Lower lobe of right lung (tissue), 2 donors: ENCODE data around the gene DES. TPM values are rescaled to one million over a fixed set of nuclear protein-coding genes. Genes with fewer than 3 reads are reported as not detected.
"Not testable (repeated sequence)": the region's sequence is repeated elsewhere in the genome, so short reads cannot be mapped to it uniquely, and the experiment has no call there.

Experiments used
- ATAC-seq, 2 donors: fragments of 200-7000 bp; cut with Tn5 transposase; one replicate each; pipeline ENCODE4 v1.9.1; 2020 to 2022; ENCODE audit warnings: mild to moderate bottlenecking in 2 of 2, moderate library complexity in 2 of 2
- DNase-seq: peaks from one replicate; pipeline ENCODE4 v3.0.0-alpha.2; 2020
- H3K27ac ChIP-seq: fragments of 200-600 bp; one replicate; pipeline ENCODE4 v1.8.0; 2022
- H3K27me3 ChIP-seq: fragments of 200-600 bp; one replicate; pipeline ENCODE4 v1.8.0; 2022; ENCODE audit warnings: low read depth
- H3K36me3 ChIP-seq: fragments of 200-600 bp; one replicate; pipeline ENCODE4 v1.8.0; 2022; ENCODE audit warnings: mild to moderate bottlenecking
- H3K4me1 ChIP-seq: fragments of 200-600 bp; one replicate; pipeline ENCODE4 v1.8.0; 2022
- H3K4me3 ChIP-seq: fragments of 200-600 bp; one replicate; pipeline ENCODE4 v1.8.0; 2022; ENCODE audit warnings: mild to moderate bottlenecking
- H3K9me3 ChIP-seq: fragments of 200-600 bp; one replicate; pipeline ENCODE4 v1.8.0; 2022
- intact Hi-C: fragments of 100-400 bp; cut with DNase I; formaldehyde crosslinking; loops from one replicate; pipeline ENCODE4 v1.11.0; 2022
- total RNA-seq: library from RNA; stranded (reverse); fragmentation: NEBNext Ultra II Directional; extraction: Animal tissue kit (Norgen Biotek cat#: 25700); gene quantifications from one replicate; pipeline ENCODE4 v1.2.1, GENCODE V29; 2021
- TF ChIP-seq, protein P1 (sequence below): fragments of 200-600 bp; IDR thresholded peaks from one replicate; pipeline ENCODE4 v1.8.0; 2022; ENCODE audit warnings: antibody characterized with exemption, mild to moderate bottlenecking
- donor health status: DM: no; HTN: yes; CAD: no; lungs with severe emphysema.

The DES gene
- total RNA-seq, 1 donor from 2014 or later: 64.5 TPM

DNA sequence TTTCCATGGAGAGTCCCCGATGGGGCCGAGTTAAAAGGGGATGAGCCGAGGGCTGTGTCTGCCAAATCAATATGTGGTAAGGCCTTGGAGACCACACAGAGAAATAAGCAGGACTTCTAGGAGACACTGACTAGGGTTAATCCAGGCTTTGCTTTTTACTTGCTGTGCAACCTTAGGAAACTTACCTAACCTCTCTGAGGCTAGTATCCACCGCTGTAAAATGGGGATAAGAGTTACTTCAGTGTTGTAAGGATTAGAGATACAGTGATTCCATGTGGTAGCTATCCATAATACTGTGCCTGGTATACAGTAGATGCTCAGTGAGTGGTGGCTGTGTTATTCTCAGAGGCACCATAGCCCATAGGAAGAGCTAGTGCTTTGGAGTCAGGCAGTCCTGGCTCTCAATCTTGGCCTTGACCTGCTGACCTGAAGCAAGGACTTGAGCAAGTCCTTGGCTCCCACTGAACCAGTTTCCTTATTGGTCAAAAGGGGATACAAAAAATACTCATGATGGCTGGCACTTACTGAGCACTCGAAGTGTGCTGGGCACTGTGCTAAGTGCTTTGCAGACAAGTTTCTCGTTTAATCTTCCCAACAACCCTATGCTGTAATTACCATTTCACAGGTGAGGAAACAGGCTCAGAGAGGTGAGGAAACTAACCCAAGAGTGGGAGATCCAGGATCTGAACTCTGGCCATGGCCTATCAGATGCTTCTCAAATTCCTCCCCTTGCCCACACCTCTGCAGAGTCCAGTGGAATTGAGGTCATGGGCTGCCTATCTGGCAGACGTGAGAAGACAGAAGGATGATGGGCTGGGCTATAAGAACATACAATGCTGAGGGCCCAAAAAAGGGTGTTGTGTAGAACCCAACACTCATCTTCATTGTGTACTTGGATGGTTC is 12.0 kb upstream of the DES start:
- H3K27me3 ChIP-seq: no peaks in the 10 kb centered on the region
- peaks cover 5% of the 10 kb centered on the region for H3K4me1 ChIP-seq
- H3K9me3 ChIP-seq: no peaks in the 10 kb centered on the region
- H3K4me3 ChIP-seq: no peak overlapping the region
- H3K36me3 ChIP-seq: no peaks in the 10 kb centered on the region
- ATAC-seq (no peak), DNase-seq (no peak)
- no peak overlapping the region for H3K27ac ChIP-seq
- TF ChIP-seq, protein P1, sequence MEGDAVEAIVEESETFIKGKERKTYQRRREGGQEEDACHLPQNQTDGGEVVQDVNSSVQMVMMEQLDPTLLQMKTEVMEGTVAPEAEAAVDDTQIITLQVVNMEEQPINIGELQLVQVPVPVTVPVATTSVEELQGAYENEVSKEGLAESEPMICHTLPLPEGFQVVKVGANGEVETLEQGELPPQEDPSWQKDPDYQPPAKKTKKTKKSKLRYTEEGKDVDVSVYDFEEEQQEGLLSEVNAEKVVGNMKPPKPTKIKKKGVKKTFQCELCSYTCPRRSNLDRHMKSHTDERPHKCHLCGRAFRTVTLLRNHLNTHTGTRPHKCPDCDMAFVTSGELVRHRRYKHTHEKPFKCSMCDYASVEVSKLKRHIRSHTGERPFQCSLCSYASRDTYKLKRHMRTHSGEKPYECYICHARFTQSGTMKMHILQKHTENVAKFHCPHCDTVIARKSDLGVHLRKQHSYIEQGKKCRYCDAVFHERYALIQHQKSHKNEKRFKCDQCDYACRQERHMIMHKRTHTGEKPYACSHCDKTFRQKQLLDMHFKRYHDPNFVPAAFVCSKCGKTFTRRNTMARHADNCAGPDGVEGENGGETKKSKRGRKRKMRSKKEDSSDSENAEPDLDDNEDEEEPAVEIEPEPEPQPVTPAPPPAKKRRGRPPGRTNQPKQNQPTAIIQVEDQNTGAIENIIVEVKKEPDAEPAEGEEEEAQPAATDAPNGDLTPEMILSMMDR: no peak
- intact Hi-C loops: loop anchor here (10.0 kb wide), 1 partner anchor 129 kb away; no protein-coding TSS in a partner anchor

DNA sequence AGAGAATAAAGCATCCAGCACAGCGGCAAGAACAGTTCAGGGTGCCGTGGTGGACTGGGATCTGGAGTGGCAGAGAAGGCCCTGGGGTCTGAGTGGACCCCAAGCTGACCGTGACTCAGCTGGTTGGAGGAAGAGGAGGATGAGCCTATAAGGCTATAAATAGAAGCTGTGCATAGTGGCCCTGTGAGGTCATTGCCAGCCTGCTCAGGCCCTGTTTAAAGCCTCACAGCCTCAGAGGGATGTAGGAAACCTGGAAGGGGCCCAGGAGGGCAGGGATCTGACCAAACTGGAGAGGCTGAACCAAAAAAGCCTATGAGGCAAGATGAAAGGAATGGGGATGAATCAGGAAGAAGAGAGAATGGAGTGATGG is 11.3 kb upstream of the DES start:
- intact Hi-C loops: loop anchor here (10.0 kb wide), 1 partner anchor 128 kb away; no protein-coding TSS in a partner anchor
- ATAC-seq (no peak), DNase-seq (no peak)
- Histone ChIP-seq H3K4me3 (no peak overlapping the region), H3K27ac (no peak overlapping the region), H3K9me3 (no peaks in the 10 kb centered on the region), H3K36me3 (no peaks in the 10 kb centered on the region), H3K4me1 (peaks cover 5% of the 10 kb centered on the region), H3K27me3 (peaks cover 5% of the 10 kb centered on the region)
- TF ChIP-seq, protein P1: no peak

DNA sequence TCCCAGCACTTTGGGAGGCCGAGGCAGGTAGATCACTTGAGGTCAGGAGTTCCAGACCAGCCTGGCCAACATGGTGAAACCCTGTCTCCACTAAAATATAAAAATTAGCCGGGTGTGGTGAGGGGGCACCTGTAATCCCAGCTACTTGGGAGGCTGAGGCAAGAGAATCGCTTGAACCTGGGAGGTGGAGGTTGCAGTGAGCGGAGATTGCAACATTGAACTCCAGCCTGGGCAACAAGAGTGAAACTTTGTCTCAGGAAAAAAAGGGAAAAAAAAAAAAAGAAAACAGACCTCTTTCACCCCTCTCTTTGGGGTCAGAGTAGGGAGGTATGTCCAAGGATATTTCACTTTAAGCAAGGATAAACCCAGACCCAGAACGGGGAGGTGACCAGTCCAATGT is 10.8 kb upstream of the DES start:
- intact Hi-C loops: loop anchor here (10.0 kb wide), 1 partner anchor 127 kb away; no protein-coding TSS in a partner anchor
- H3K27ac ChIP-seq: not testable (repeated sequence)

DNA sequence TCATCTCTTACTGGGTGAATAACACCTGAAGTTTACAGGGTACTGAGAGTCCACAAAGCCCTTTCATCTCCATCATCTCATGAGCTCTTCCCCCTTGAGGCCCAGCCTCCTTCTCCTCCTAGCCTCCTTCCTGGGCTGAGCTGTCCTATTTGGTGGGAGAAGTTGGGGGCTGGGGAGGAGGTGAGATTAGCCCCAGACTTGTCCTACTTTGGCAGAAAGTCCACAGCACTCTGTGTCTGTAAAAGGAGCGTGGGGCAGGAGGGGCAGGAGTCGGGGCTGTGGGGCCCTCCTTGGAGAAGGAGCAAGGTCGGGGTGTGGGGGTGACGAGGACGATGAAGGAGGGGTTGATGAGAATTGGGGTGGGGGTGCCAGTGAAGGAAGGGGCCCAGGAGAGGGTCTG is 10.0 kb upstream of the DES start:
- no peaks in the 10 kb centered on the region for H3K9me3 ChIP-seq
- ATAC-seq (no peak), DNase-seq (no peak)
- H3K36me3 ChIP-seq: no peaks in the 10 kb centered on the region
- H3K27ac ChIP-seq: no peak overlapping the region
- TF ChIP-seq, protein P1: no peak
- no peaks in the 10 kb centered on the region for H3K4me1 ChIP-seq
- H3K4me3 ChIP-seq: no peak overlapping the region
- peaks cover 7% of the 10 kb centered on the region for H3K27me3 ChIP-seq
- intact Hi-C loops: loop anchor here (10.0 kb wide), 1 partner anchor 127 kb away; no protein-coding TSS in a partner anchor

More for the DNA sequence above, 10.8 kb upstream of the DES start:
- H3K27me3 ChIP-seq, DNase-seq, H3K36me3 ChIP-seq, ATAC-seq, H3K4me3 ChIP-seq, H3K4me1 ChIP-seq, H3K9me3 ChIP-seq: not testable (repeated sequence)

DNA sequence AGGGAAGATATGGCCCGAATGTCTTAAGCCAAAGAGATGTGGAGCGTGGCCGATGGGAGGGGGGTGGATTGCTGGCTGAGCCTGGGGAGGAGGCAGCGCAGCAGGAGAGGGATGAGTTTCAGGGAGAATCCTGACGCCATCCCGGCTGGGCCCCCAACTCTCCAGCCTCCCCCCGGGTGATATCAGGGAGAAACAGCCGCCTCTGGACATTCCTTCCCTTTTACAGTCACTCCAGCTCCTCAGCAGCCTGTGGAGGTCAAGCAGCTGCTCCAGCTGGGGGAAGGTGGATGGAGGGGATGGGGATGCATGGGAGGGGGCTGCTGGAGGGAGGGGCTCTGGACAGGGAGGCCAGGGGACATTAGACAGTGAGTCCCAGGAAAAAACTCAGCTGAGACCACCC is 9.5 kb upstream of the DES start:
- peaks cover 7% of the 10 kb centered on the region for H3K27me3 ChIP-seq
- H3K36me3 ChIP-seq: no peaks in the 10 kb centered on the region
- H3K4me3 ChIP-seq: no peak overlapping the region
- ATAC-seq: no peak
- TF ChIP-seq, protein P1: no peak
- no peak for DNase-seq
- intact Hi-C loops: loop anchor here (10.0 kb wide), 1 partner anchor 126 kb away; no protein-coding TSS in a partner anchor
- H3K4me1 ChIP-seq: no peaks in the 10 kb centered on the region
- H3K9me3 ChIP-seq: no peaks in the 10 kb centered on the region
- H3K27ac ChIP-seq: no peak overlapping the region

DNA sequence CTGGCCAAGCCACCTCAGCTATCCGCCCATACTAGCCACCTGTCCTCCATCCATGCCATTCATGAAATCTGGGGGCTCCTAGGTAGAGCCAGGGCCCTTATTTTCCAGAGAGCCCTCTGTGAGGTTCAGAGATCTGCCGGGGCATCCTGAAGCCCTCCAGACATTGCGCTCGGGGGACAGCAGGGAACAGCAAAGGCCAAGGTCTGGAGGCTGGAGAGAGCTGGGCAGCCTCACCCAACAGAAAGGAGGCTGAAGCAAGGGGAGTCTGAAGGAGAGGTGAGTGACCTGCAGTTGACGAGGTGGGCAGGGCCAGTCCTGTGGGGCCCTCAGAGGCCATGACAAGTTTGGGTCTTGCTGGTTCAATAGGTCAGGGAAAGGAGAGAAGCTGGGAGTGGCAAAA is 8.6 kb upstream of the DES start:
- DNase-seq: no peak
- no peak overlapping the region for H3K4me3 ChIP-seq

More for the DNA sequence above, 8.6 kb upstream of the DES start:
- no peak for ATAC-seq
- TF ChIP-seq, protein P1: no peak
- Histone ChIP-seq H3K9me3 (no peaks in the 10 kb centered on the region), H3K36me3 (no peaks in the 10 kb centered on the region), H3K27ac (no peak overlapping the region), H3K4me1 (no peaks in the 10 kb centered on the region), H3K27me3 (peaks cover 7% of the 10 kb centered on the region)
- intact Hi-C loops: loop anchor here (10.0 kb wide), 1 partner anchor 125 kb away; no protein-coding TSS in a partner anchor
